Activated naive CD8-positive, alpha-beta T cell treated with anti-CD3 and anti-CD28 coated beads, Interleukin-2, amount 10 ng/mL, durations not matched to agents 7 days and 5 days (primary cell): ENCODE data around the gene TPRX1. TPM values are rescaled to one million over a fixed set of nuclear protein-coding genes. Genes with fewer than 3 reads are reported as not detected.
A peak's percentile ranks its signal among the peaks of the same experiment; 100 is the strongest.
"Not testable (repeated sequence)": the region's sequence is repeated elsewhere in the genome, so short reads cannot be mapped to it uniquely, and the experiment has no call there.

Source experiments
- ATAC-seq: fragments of 150-1000 bp; cut with Tn5 transposase; one replicate; pipeline ENCODE4 v1.10.0; 2021; ENCODE audit warnings: low read depth, moderate library complexity
- POLR2A ChIA-PET: fragments of 350-600 bp; sonication (Branson Sonifier 250); formaldehyde crosslinking; loops from one replicate; lab custom pipeline; 2021; ENCODE audit warnings: antibody characterized with exemption; lab: Charles Lee
- DNase-seq: peaks from one replicate; pipeline ENCODE4 v3.0.0; 2021
- H3K27ac Mint-ChIP-seq: one replicate; pipeline ENCODE4 v1.8.0; 2022; ENCODE audit warnings: mild to moderate bottlenecking, mixed read lengths
- H3K27me3 Mint-ChIP-seq: one replicate; pipeline ENCODE4 v1.8.0; 2022; ENCODE audit warnings: mild to moderate bottlenecking, moderate library complexity, mixed read lengths
- H3K36me3 Mint-ChIP-seq: one replicate; pipeline ENCODE4 v1.8.0; 2021; ENCODE audit warnings: mild to moderate bottlenecking, mixed read lengths
- H3K4me1 Mint-ChIP-seq: one replicate; pipeline ENCODE4 v1.8.0; 2021; ENCODE audit warnings: mixed read lengths
- H3K4me3 Mint-ChIP-seq: one replicate; pipeline ENCODE4 v1.8.0; 2022; ENCODE audit warnings: mild to moderate bottlenecking, moderate library complexity, mixed read lengths
- H3K9me3 Mint-ChIP-seq: one replicate; pipeline ENCODE4 v1.8.0; 2021; ENCODE audit warnings: mixed read lengths
- total RNA-seq, 2 experiments: library from RNA; stranded (reverse); gene quantifications; one replicate each; pipeline ENCODE4 v1.2.3, GENCODE V29; 2021

The TPRX1 gene
- total RNA-seq, 2 experiments from 2014 or later, result not detected

GRCh38 chr19:47818221-47818620 lies 13.9 kb upstream of the TPRX1 start:
- H3K36me3 Mint-ChIP-seq, H3K9me3 Mint-ChIP-seq, H3K27ac Mint-ChIP-seq, H3K4me3 Mint-ChIP-seq, DNase-seq, POLR2A ChIA-PET, H3K4me1 Mint-ChIP-seq, ATAC-seq: not testable (repeated sequence)
- H3K27me3 Mint-ChIP-seq, result peaks cover 28% of the 10 kb centered on the region

GRCh38 chr19:47816270-47816669 lies 11.9 kb upstream of the TPRX1 start:
- H3K27me3 Mint-ChIP-seq, result peaks cover 32% of the 10 kb centered on the region
- H3K4me1 Mint-ChIP-seq, POLR2A ChIA-PET, H3K27ac Mint-ChIP-seq, H3K4me3 Mint-ChIP-seq, ATAC-seq, DNase-seq, H3K36me3 Mint-ChIP-seq, H3K9me3 Mint-ChIP-seq: not testable (repeated sequence)

GRCh38 chr19:47813995-47814328 lies 9.6 kb upstream of the TPRX1 start:
- POLR2A ChIA-PET, result no interaction called here
- no peaks in the 10 kb centered on the region for H3K36me3 Mint-ChIP-seq
- peaks cover 13% of the 10 kb centered on the region for H3K27me3 Mint-ChIP-seq
- H3K9me3 Mint-ChIP-seq, result no peaks in the 10 kb centered on the region
- no peak overlapping the region for H3K27ac Mint-ChIP-seq
- H3K4me3 Mint-ChIP-seq, result no peak overlapping the region
- DNase-seq (no peak), ATAC-seq (peak; percentile 22)
- no peaks in the 10 kb centered on the region for H3K4me1 Mint-ChIP-seq

GRCh38 chr19:47813304-47813994 lies 9.1 kb upstream of the TPRX1 start:
- Mint-ChIP-seq H3K36me3 (no peaks in the 10 kb centered on the region), H3K4me1 (no peaks in the 10 kb centered on the region), H3K4me3 (no peak overlapping the region), H3K27ac (no peak overlapping the region), H3K9me3 (no peaks in the 10 kb centered on the region), H3K27me3 (peaks cover 8% of the 10 kb centered on the region)
- peak; percentile 86 for DNase-seq
- POLR2A ChIA-PET, result no interaction called here
- ATAC-seq, result peak; percentile 80

DNA sequence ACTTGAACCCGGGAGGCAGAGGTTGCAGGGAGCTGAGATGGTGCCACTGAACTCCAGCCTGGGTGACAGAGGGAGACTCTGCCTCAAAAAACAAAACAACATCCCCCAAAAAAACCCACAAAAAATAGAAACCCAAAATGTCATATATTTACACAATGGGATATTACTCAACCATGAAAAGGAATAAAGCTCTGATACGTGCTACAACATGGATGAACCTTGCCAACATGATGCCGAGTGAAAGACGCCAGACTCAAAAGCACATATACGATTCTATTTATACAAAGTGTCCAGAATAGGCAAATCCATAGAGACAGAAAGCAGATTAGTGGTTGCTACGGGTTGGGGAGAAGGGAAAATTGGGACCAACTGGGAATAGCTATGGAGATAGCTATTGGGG lies 2.1 kb upstream of the TPRX1 start:
- ATAC-seq, result no peak
- no peaks in the 10 kb centered on the region for H3K36me3 Mint-ChIP-seq
- peaks cover 4% of the 10 kb centered on the region for H3K27me3 Mint-ChIP-seq
- no peak for DNase-seq
- H3K4me1 Mint-ChIP-seq, result no peaks in the 10 kb centered on the region
- H3K4me3 Mint-ChIP-seq, result no peak overlapping the region
- POLR2A ChIA-PET, result no interaction called here
- no peak overlapping the region for H3K27ac Mint-ChIP-seq
- H3K9me3 Mint-ChIP-seq, result no peaks in the 10 kb centered on the region

GRCh38 chr19:47805313-47805712 lies 962 bp upstream of the TPRX1 start:
- Mint-ChIP-seq H3K27me3 (peaks cover 3% of the 10 kb centered on the region), H3K4me1 (no peaks in the 10 kb centered on the region), H3K9me3 (no peaks in the 10 kb centered on the region), H3K27ac (no peak overlapping the region), H3K36me3 (no peaks in the 10 kb centered on the region), H3K4me3 (no peak overlapping the region)
- DNase-seq, result no peak
- POLR2A ChIA-PET, result no interaction called here
- no peak for ATAC-seq

DNA sequence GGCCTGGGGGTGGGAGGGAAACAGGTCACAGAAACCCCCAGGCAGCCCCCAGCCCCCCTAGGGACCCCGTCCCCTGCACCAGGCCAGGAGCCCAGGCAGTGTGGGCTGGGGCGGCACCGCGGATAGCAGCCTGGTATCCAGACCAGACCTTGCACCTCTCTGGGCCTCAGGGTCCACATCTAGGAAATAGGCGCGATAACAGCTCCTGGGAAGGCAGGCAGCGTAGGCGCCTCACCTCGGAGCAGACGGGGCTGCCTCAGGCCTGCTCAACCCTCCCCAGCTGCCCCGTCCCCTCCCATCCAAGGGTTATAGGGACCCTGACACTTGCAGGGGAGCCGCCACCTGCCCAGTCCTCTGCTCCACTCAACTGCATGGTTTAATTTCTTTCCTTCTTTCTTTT lies 680 bp downstream of the TPRX1 start:
- DNase-seq, H3K27ac Mint-ChIP-seq, H3K4me1 Mint-ChIP-seq, POLR2A ChIA-PET, H3K9me3 Mint-ChIP-seq, H3K27me3 Mint-ChIP-seq, ATAC-seq, H3K36me3 Mint-ChIP-seq, H3K4me3 Mint-ChIP-seq: not testable (repeated sequence)

DNA sequence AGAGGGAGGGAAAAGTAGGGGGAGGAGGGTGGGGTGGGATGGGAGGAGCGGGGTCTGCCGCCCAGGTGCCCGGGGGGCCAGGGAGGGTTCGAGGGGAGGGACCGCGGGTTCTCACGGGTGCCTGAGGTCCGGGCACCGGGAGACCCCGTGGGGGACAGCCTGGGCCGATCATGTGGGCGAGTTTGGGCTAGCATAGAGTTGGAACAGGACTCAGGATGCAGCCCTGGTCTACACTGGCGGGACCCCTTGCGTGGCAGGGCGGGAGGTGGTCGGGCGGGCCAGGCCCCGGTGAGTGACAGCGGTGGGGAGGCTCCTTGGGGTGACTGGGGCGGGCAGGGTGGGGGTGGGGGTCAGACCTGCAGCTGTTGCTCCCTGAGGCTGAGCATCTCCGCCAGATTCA lies 1.2 kb downstream of the TPRX1 start:
- H3K4me3 Mint-ChIP-seq, H3K36me3 Mint-ChIP-seq, POLR2A ChIA-PET, ATAC-seq, DNase-seq, H3K9me3 Mint-ChIP-seq, H3K27me3 Mint-ChIP-seq, H3K27ac Mint-ChIP-seq, H3K4me1 Mint-ChIP-seq: not testable (repeated sequence)

- H3K9me3 Mint-ChIP-seq, result no peaks in the 10 kb centered on the region
- H3K36me3 Mint-ChIP-seq, result no peaks in the 10 kb centered on the region
- POLR2A ChIA-PET, result interaction anchor here (0.6 kb wide), 1 partner anchor 280 kb away, joined by 3 read pairs; no protein-coding TSS in a partner anchor
- no peak overlapping the region for H3K27ac Mint-ChIP-seq
- no peak for DNase-seq
- H3K4me1 Mint-ChIP-seq, result no peaks in the 10 kb centered on the region
- ATAC-seq, result no peak
- H3K4me3 Mint-ChIP-seq, result no peak overlapping the region
- peaks cover 6% of the 10 kb centered on the region for H3K27me3 Mint-ChIP-seq
These were observed 1.8 kb downstream of the TPRX1 start for GRCh38 chr19:47802521-47803043.

- Mint-ChIP-seq H3K36me3 (no peaks in the 10 kb centered on the region), H3K4me1 (no peaks in the 10 kb centered on the region), H3K27ac (no peak overlapping the region), H3K9me3 (no peaks in the 10 kb centered on the region), H3K4me3 (no peak overlapping the region), H3K27me3 (peaks cover 6% of the 10 kb centered on the region)
- POLR2A ChIA-PET, result no interaction called here
- DNase-seq, result no peak
- no peak for ATAC-seq
These were observed 3.1 kb downstream of the TPRX1 start for GRCh38 chr19:47801270-47801669.

DNA sequence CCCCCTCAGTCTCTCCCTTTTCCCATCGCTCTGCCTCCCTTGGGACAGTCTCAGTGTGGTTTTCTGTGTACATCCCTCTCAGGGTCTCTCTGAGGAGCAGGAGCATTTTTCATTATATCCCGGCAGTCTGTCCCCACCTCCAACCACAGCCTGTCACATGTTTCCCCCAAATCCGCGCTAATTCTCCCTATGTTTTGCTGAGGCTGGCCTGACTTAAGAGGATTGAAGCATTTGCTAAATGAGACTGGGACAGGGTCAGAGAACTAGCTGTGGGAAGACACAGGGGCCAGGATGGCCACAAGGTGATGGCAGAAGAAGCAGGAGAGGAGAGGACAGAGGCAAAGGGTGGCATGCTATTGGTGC lies 5.5 kb downstream of the TPRX1 start:
- Mint-ChIP-seq H3K4me3 (no peak overlapping the region), H3K4me1 (no peaks in the 10 kb centered on the region), H3K27ac (no peak overlapping the region), H3K36me3 (no peaks in the 10 kb centered on the region), H3K27me3 (peaks cover 3% of the 10 kb centered on the region), H3K9me3 (no peaks in the 10 kb centered on the region)
- POLR2A ChIA-PET, result no interaction called here
- ATAC-seq, result no peak
- no peak for DNase-seq

DNA sequence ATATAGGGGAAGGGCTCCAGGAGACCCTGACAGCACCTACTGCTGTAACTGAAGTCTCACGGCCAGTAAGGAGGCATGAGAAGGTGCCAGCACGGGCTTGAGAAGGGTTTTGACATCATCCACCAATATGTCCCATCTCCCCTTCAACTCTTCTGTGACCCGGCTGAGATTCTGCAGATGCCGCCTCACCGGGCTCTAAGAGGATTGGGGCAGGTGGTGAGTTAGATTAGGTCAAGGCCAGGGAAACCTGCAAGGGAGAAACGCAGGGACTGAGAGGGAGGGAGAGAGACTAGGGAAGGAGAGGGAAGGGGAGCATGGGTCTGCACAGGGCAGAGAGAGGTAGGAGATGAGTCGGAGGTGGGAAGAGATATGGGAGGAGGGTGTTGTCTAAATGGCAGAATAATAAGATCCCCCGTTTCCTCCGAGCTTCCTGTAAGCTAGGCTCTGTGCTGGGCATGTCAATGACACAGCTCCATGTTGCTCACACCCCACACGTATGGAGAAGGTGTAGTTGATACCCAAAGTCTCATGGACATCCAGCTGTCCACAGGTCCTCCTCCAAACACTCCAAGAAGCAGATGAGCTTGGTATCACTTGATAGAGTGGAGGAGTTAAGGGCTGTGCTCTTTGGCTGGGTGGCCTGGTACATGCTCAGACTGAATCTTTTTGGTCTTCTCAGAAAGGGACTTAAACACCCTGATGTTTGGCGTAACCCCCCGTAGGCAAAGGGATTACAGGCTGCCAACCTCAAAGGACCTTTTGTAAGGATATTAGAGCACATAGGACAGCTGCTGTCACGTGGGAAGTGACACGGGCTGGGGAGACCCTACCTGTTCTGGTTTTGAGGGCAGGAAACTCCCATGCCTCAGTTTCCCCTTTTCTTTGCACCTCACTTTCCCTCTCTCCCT lies 6.1 kb downstream of the TPRX1 start:
- H3K27me3 Mint-ChIP-seq, result peaks cover 3% of the 10 kb centered on the region
- H3K9me3 Mint-ChIP-seq, result no peaks in the 10 kb centered on the region
- no peaks in the 10 kb centered on the region for H3K4me1 Mint-ChIP-seq

DNA sequence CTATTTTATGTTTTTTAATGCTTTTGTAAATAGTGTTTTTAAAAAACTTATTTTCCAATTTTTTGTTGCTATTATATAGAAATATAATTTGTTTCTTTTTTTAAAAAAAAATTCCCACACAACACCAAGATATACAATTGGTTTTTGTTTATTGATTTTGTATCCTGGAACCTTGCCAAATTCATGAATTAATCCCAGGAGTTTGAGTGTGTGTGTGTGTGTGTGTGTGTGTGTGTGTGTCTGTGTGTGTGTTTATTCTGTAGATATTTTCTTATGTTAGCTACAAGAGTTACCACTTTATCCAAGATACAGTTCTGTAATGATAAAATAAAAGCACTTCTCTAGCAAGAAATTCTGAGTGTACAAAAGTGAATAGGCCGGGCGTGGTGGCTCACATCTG lies 7.6 kb downstream of the TPRX1 start:
- no peaks in the 10 kb centered on the region for H3K9me3 Mint-ChIP-seq
- peaks cover 3% of the 10 kb centered on the region for H3K27me3 Mint-ChIP-seq
- POLR2A ChIA-PET, result no interaction called here
- no peak for DNase-seq
- no peak for ATAC-seq
- H3K36me3 Mint-ChIP-seq, result no peaks in the 10 kb centered on the region
- H3K4me3 Mint-ChIP-seq, result no peak overlapping the region
- no peaks in the 10 kb centered on the region for H3K4me1 Mint-ChIP-seq
- no peak overlapping the region for H3K27ac Mint-ChIP-seq

More for the DNA sequence above, 6.1 kb downstream of the TPRX1 start:
- POLR2A ChIA-PET, result no interaction called here
- Mint-ChIP-seq H3K4me3 (no peak overlapping the region), H3K36me3 (no peaks in the 10 kb centered on the region), H3K27ac (no peak overlapping the region)
- ATAC-seq, result no peak
- DNase-seq, result no peak

GRCh38 chr19:47794526-47794925 lies 9.8 kb downstream of the TPRX1 start:
- Mint-ChIP-seq H3K4me3 (no peak overlapping the region), H3K36me3 (no peaks in the 10 kb centered on the region), H3K9me3 (no peaks in the 10 kb centered on the region), H3K4me1 (no peaks in the 10 kb centered on the region), H3K27me3 (peaks cover 3% of the 10 kb centered on the region), H3K27ac (no peak overlapping the region)
- no peak for DNase-seq
- POLR2A ChIA-PET, result no interaction called here
- ATAC-seq, result no peak
